Measurements from ENCODE around the gene FOXP1. TPM values are rescaled to one million over a fixed set of nuclear protein-coding genes. Genes with fewer than 3 reads are reported as not detected.

FOXP1 gene
- total RNA-seq, 4 donors from 2014 or later: 49.8 to 157 (median 71.9) TPM

DNA sequence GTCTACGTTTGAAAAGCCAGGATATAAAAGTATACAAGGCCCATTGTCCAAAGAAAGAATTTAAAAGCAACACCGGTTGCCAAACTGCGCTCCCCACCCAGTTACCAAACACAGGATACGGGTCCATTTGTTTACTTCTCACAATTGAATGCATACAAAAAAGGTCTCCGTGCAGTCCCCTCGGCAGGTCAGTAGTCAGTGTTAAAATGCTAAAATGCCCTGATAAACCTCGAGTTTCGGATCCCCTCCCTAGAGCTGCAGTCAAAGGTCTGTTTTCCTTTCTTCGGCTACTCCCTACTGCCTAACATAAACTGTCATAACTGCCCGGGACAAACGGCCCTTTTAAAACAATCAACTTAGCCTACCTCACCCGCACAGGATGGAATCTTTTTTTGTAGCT, 534.6 kb downstream of the FOXP1 start:
- no peaks in the 10 kb centered on the region for H3K27me3 ChIP-seq
- no peak for DNase-seq (ENCODE audit: low spot score in 2 of 2)
- 81% methylated on average over 12 of the region's 12 CpGs for WGBS
- peaks cover 24% of the 10 kb centered on the region for H3K36me3 ChIP-seq
- peaks cover 44% of the 10 kb centered on the region for H3K4me1 ChIP-seq
- TF ChIP-seq POLR2AphosphoS5 (IDR thresholded peaks at IDR 0.05): peak in 1 of 3 donors; percentile 10
- TF ChIP-seq EP300 (IDR thresholded peaks at IDR 0.05): no peak
- H3K27ac ChIP-seq: peak overlapping the region; percentile 59
- H3K9me3 ChIP-seq: no peaks in the 10 kb centered on the region
- no peak overlapping the region for H3K4me3 ChIP-seq

DNA sequence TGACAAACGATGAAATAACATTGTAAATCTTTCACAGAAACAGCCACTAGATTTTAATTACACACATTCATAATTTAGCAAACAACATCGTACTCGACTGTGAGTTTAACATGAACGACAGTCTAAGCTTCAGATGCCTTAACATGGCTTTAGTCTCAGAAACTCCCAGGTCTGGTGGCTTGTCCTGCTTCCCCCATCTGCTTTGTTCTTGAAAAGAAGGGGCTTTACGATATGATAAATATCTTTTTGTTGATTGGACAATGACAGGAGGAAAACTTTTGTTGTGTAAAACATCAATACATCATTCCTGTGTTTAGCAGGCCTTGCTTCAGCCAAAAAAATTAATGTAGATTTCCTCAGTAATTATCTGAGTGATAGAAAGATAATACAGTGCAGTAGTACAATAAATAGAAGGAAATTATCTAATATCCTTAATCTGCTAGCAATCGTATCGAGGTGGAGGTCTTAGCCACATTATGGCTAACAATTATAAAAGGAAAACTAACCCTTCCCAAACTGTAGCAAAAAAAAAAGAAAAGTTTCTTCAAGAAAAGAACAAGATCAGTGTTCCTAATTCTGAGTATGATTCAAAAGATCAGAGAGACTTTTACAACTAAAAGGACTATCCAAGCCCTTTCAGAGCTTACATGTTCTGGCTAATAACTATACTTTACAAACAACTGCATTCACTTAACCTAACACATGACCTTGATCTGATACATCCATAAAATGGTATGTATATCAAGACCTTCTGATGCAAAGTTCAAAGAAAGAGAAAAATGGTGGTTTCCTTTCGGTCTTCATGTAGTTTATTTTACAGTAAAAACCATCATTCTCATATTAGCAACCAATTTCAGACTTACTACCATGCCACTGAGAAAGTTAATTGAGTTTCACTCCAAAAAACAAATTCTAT, 535.7 kb downstream of the FOXP1 start:
- peak overlapping the region; percentile 4 for H3K27ac ChIP-seq
- no peaks in the 10 kb centered on the region for H3K9me3 ChIP-seq
- no peak for DNase-seq (ENCODE audit: low spot score in 2 of 2)
- peaks cover 37% of the 10 kb centered on the region for H3K4me1 ChIP-seq
- TF ChIP-seq, protein P1, sequence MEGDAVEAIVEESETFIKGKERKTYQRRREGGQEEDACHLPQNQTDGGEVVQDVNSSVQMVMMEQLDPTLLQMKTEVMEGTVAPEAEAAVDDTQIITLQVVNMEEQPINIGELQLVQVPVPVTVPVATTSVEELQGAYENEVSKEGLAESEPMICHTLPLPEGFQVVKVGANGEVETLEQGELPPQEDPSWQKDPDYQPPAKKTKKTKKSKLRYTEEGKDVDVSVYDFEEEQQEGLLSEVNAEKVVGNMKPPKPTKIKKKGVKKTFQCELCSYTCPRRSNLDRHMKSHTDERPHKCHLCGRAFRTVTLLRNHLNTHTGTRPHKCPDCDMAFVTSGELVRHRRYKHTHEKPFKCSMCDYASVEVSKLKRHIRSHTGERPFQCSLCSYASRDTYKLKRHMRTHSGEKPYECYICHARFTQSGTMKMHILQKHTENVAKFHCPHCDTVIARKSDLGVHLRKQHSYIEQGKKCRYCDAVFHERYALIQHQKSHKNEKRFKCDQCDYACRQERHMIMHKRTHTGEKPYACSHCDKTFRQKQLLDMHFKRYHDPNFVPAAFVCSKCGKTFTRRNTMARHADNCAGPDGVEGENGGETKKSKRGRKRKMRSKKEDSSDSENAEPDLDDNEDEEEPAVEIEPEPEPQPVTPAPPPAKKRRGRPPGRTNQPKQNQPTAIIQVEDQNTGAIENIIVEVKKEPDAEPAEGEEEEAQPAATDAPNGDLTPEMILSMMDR (IDR thresholded peaks at IDR 0.05): no peak
- no peak for TF ChIP-seq POLR2A (IDR thresholded peaks at IDR 0.05)
- no peak for TF ChIP-seq POLR2AphosphoS5 (IDR thresholded peaks at IDR 0.05)
- no peak for TF ChIP-seq EP300 (IDR thresholded peaks at IDR 0.05)
- peaks cover 29% of the 10 kb centered on the region for H3K36me3 ChIP-seq
- no peaks in the 10 kb centered on the region for H3K27me3 ChIP-seq
- no peak overlapping the region for H3K4me3 ChIP-seq
- 81% methylated on average over 8 of the region's 8 CpGs for WGBS

DNA sequence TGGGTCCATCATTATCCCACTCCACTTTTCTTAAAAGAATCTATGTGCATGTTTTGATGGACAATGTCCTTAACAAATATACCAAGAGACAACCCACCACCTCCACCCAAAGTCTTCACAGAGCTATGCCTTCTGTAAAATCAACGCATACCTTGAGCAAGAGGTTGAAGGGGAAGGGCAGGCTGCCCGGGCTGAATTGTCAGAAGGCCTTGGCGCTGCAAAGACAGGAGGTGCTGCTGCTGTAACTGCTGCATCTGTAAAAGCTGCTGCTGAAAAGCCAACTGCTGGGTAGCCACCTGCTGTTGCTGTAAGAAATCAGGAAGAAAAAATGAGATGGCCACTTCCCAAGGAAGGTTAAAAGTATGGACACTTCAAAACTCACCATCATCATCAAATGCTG, 536.7 kb downstream of the FOXP1 start:
- Histone ChIP-seq H3K4me3 (no peak overlapping the region), H3K9me3 (no peaks in the 10 kb centered on the region), H3K27ac (no peak overlapping the region), H3K4me1 (peaks cover 26% of the 10 kb centered on the region), H3K27me3 (no peaks in the 10 kb centered on the region), H3K36me3 (peaks cover 32% of the 10 kb centered on the region)
- WGBS: 92% methylated on average over 3 of the region's 3 CpGs
- TF ChIP-seq EP300 (IDR thresholded peaks at IDR 0.05): no peak
- DNase-seq (ENCODE audit: low spot score in 2 of 2): no peak

DNA sequence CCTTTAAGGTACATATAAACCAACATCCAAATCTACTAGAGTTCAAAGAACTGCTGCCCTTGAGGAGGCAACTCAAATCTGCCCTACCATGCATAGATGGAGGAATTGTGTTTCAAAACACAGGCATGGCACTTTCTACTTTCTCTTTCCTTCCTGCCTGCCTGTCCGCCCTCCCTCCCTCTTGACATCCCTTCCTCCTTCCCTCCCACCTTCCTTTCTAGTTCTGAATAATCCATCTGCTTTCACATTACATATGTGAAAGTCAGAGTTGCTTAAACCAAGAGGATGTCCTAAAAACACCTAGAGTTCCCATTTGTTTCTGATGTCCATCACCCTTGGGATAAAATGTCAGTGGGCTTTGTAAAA, 537.6 kb downstream of the FOXP1 start:
- H3K4me3 ChIP-seq: no peak overlapping the region
- H3K27me3 ChIP-seq: no peaks in the 10 kb centered on the region
- no peak for DNase-seq (ENCODE audit: low spot score in 2 of 2)
- peaks cover 28% of the 10 kb centered on the region for H3K36me3 ChIP-seq
- peaks cover 17% of the 10 kb centered on the region for H3K4me1 ChIP-seq
- H3K9me3 ChIP-seq: no peaks in the 10 kb centered on the region
- no peak for TF ChIP-seq EP300 (IDR thresholded peaks at IDR 0.05)
- TF ChIP-seq POLR2A (IDR thresholded peaks at IDR 0.05): no peak
- TF ChIP-seq, protein P1 (IDR thresholded peaks at IDR 0.05): no peak
- TF ChIP-seq POLR2AphosphoS5 (IDR thresholded peaks at IDR 0.05): no peak
- 81% methylated on average over 1 of the region's 1 CpG for WGBS
- no peak overlapping the region for H3K27ac ChIP-seq

DNA sequence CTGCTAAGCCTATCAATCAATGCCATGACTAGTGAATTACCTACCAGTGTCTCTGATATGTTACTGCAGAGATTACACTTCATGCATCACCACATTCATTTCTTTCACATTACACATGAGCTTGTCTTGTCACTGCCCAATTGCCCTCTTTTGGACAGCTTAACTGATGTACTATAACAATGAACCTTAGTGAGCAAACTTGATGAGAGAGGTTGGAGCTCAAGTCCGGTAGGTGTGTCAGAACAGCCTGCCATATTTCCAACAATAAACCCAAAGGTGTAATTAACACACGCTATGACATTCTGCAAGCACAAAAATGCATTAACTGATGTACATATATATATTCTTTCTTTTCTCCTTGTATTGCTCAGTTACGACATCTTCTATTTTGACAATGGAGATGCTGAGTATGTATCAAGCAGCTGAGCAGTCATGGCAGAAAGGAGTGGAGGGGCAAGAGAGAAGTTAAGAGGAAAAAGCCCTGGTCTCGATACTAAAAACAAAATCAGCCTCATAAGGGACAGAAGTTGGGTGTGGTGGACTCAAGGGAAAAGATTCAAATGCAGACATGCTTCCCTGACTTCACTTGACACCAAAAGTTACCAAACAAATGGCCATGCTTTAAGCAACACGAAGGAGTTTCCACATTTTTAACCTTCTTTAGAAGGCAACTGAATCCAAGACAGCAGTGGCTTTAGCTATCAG, 538.2 kb downstream of the FOXP1 start:
- Histone ChIP-seq H3K9me3 (no peaks in the 10 kb centered on the region), H3K27ac (no peak overlapping the region), H3K27me3 (no peaks in the 10 kb centered on the region), H3K4me1 (peaks cover 12% of the 10 kb centered on the region), H3K4me3 (no peak overlapping the region), H3K36me3 (peaks cover 31% of the 10 kb centered on the region)
- WGBS: 98% methylated on average over 5 of the region's 5 CpGs
- DNase-seq (ENCODE audit: low spot score in 2 of 2): no peak
- TF ChIP-seq POLR2A (IDR thresholded peaks at IDR 0.05): no peak
- no peak for TF ChIP-seq EP300 (IDR thresholded peaks at IDR 0.05)
- TF ChIP-seq, protein P1 (IDR thresholded peaks at IDR 0.05): no peak
- TF ChIP-seq POLR2AphosphoS5 (IDR thresholded peaks at IDR 0.05): no peak

DNA sequence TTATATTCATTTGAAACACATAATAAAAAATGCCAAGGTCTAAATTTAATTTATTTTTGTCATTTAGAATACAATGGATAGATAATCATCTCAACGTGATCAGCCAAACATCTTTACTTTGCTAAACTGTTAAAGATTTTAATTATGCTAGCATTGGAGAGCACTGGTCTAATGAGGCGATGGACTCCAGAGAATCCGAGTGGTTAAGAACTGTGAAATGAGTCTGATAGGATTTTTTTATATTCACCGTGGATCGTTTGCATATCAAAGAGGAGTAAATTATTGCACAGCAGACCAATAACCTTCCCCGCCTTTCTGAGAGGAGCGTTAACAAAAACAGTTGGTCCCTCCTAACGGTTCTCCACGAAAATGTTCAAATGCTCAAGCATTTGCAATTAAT, 540.8 kb downstream of the FOXP1 start:
- Histone ChIP-seq H3K36me3 (peaks cover 52% of the 10 kb centered on the region), H3K4me3 (no peak overlapping the region), H3K9me3 (no peaks in the 10 kb centered on the region), H3K27me3 (no peaks in the 10 kb centered on the region), H3K4me1 (peaks cover 4% of the 10 kb centered on the region), H3K27ac (no peak overlapping the region)
- no peak for DNase-seq (ENCODE audit: low spot score in 2 of 2)
- TF ChIP-seq, protein P1 (IDR thresholded peaks at IDR 0.05): no peak
- no peak for TF ChIP-seq POLR2AphosphoS5 (IDR thresholded peaks at IDR 0.05)
- TF ChIP-seq POLR2A (IDR thresholded peaks at IDR 0.05): no peak
- no peak for TF ChIP-seq EP300 (IDR thresholded peaks at IDR 0.05)
- WGBS: 89% methylated on average over 9 of the region's 9 CpGs
